ENCODE results near the gene C8G.
A peak's percentile ranks its signal among the peaks of the same experiment; 100 is the strongest.

Gene C8G

GRCh38 chr9:136960938-136961275, 15.9 kb downstream of the C8G start:
- H3K27ac ChIP-seq (ENCODE audit: low read depth in 2 of 2, low read length in 2 of 2) = no peak overlapping the region
- H3K27me3 ChIP-seq (ENCODE audit: control insufficient read depth in 2 of 2, insufficient read depth in 2 of 2, low read length in 2 of 2) = no peaks in the 10 kb centered on the region
- H3K4me3 ChIP-seq (ENCODE audit: low read length in 2 of 2) = no peak overlapping the region
- H3K9ac ChIP-seq (ENCODE audit: low read depth in 1 of 2, low read length in 2 of 2) = no peak overlapping the region
- no peaks in the 10 kb centered on the region for H3K9me3 ChIP-seq (ENCODE audit: control insufficient read depth in 2 of 2, low read length in 2 of 2)
- H3K36me3 ChIP-seq (ENCODE audit: control insufficient read depth in 2 of 2, insufficient read depth in 2 of 2, low read length in 2 of 2) = no peaks in the 10 kb centered on the region
- H3K4me1 ChIP-seq (ENCODE audit: control insufficient read depth in 2 of 2, insufficient read depth in 2 of 2, low read length in 2 of 2) = peaks cover 8 to 10% of the 10 kb centered on the region in 2 donors

- H3K27ac ChIP-seq (ENCODE audit: low read depth in 2 of 2, low read length in 2 of 2) = no peak overlapping the region
- H3K9me3 ChIP-seq (ENCODE audit: control insufficient read depth in 2 of 2, low read length in 2 of 2) = no peaks in the 10 kb centered on the region
- no peaks in the 10 kb centered on the region for H3K27me3 ChIP-seq (ENCODE audit: control insufficient read depth in 2 of 2, insufficient read depth in 2 of 2, low read length in 2 of 2)
- no peaks in the 10 kb centered on the region for H3K36me3 ChIP-seq (ENCODE audit: control insufficient read depth in 2 of 2, insufficient read depth in 2 of 2, low read length in 2 of 2)
- H3K9ac ChIP-seq (ENCODE audit: low read depth in 1 of 2, low read length in 2 of 2) = no peak overlapping the region
- no peak overlapping the region for H3K4me3 ChIP-seq (ENCODE audit: low read length in 2 of 2)
- peaks cover 8 to 10% of the 10 kb centered on the region in 2 donors for H3K4me1 ChIP-seq (ENCODE audit: control insufficient read depth in 2 of 2, insufficient read depth in 2 of 2, low read length in 2 of 2)
Observed at GRCh38 chr9:136961279-136962065, 16.4 kb downstream of the C8G start.

- H3K9me3 ChIP-seq (ENCODE audit: control insufficient read depth in 2 of 2, low read length in 2 of 2) = no peaks in the 10 kb centered on the region
- no peak overlapping the region for H3K27ac ChIP-seq (ENCODE audit: low read depth in 2 of 2, low read length in 2 of 2)
- H3K4me3 ChIP-seq (ENCODE audit: low read length in 2 of 2) = no peak overlapping the region
- H3K9ac ChIP-seq (ENCODE audit: low read depth in 1 of 2, low read length in 2 of 2) = no peak overlapping the region
- H3K27me3 ChIP-seq (ENCODE audit: control insufficient read depth in 2 of 2, insufficient read depth in 2 of 2, low read length in 2 of 2) = no peaks in the 10 kb centered on the region
- peaks cover 8 to 10% of the 10 kb centered on the region in 2 donors for H3K4me1 ChIP-seq (ENCODE audit: control insufficient read depth in 2 of 2, insufficient read depth in 2 of 2, low read length in 2 of 2)
- H3K36me3 ChIP-seq (ENCODE audit: control insufficient read depth in 2 of 2, insufficient read depth in 2 of 2, low read length in 2 of 2) = no peaks in the 10 kb centered on the region
Observed at GRCh38 chr9:136962163-136962562, 17.1 kb downstream of the C8G start.

- no peaks in the 10 kb centered on the region for H3K9me3 ChIP-seq (ENCODE audit: control insufficient read depth in 2 of 2, low read length in 2 of 2)
- no peaks in the 10 kb centered on the region for H3K36me3 ChIP-seq (ENCODE audit: control insufficient read depth in 2 of 2, insufficient read depth in 2 of 2, low read length in 2 of 2)
- H3K4me1 ChIP-seq (ENCODE audit: control insufficient read depth in 2 of 2, insufficient read depth in 2 of 2, low read length in 2 of 2) = peaks cover 8 to 10% of the 10 kb centered on the region in 2 donors
- no peaks in the 10 kb centered on the region for H3K27me3 ChIP-seq (ENCODE audit: control insufficient read depth in 2 of 2, insufficient read depth in 2 of 2, low read length in 2 of 2)
- no peak overlapping the region for H3K9ac ChIP-seq (ENCODE audit: low read depth in 1 of 2, low read length in 2 of 2)
- H3K4me3 ChIP-seq (ENCODE audit: low read length in 2 of 2) = no peak overlapping the region
- H3K27ac ChIP-seq (ENCODE audit: low read depth in 2 of 2, low read length in 2 of 2) = no peak overlapping the region
Observed at GRCh38 chr9:136962701-136963248, 17.7 kb downstream of the C8G start.

- H3K4me1 ChIP-seq (ENCODE audit: control insufficient read depth in 2 of 2, insufficient read depth in 2 of 2, low read length in 2 of 2) = peaks cover 8 to 10% of the 10 kb centered on the region in 2 donors
- no peaks in the 10 kb centered on the region for H3K9me3 ChIP-seq (ENCODE audit: control insufficient read depth in 2 of 2, low read length in 2 of 2)
- H3K9ac ChIP-seq (ENCODE audit: low read depth in 1 of 2, low read length in 2 of 2) = no peak overlapping the region
- H3K27ac ChIP-seq (ENCODE audit: low read depth in 2 of 2, low read length in 2 of 2) = no peak overlapping the region
- H3K27me3 ChIP-seq (ENCODE audit: control insufficient read depth in 2 of 2, insufficient read depth in 2 of 2, low read length in 2 of 2) = no peaks in the 10 kb centered on the region
- no peak overlapping the region for H3K4me3 ChIP-seq (ENCODE audit: low read length in 2 of 2)
- no peaks in the 10 kb centered on the region for H3K36me3 ChIP-seq (ENCODE audit: control insufficient read depth in 2 of 2, insufficient read depth in 2 of 2, low read length in 2 of 2)
Observed at GRCh38 chr9:136963341-136963740, 18.3 kb downstream of the C8G start.

- Histone ChIP-seq H3K4me1 (ENCODE audit: control insufficient read depth in 2 of 2, insufficient read depth in 2 of 2, low read length in 2 of 2) (peaks cover 8 to 10% of the 10 kb centered on the region in 2 donors), H3K4me3 (ENCODE audit: low read length in 2 of 2) (no peak overlapping the region), H3K36me3 (ENCODE audit: control insufficient read depth in 2 of 2, insufficient read depth in 2 of 2, low read length in 2 of 2) (no peaks in the 10 kb centered on the region), H3K9me3 (ENCODE audit: control insufficient read depth in 2 of 2, low read length in 2 of 2) (no peaks in the 10 kb centered on the region), H3K27me3 (ENCODE audit: control insufficient read depth in 2 of 2, insufficient read depth in 2 of 2, low read length in 2 of 2) (no peaks in the 10 kb centered on the region), H3K9ac (ENCODE audit: low read depth in 1 of 2, low read length in 2 of 2) (peak overlapping the region in 1 of 2 donors; percentile 58), H3K27ac (ENCODE audit: low read depth in 2 of 2, low read length in 2 of 2) (peak overlapping the region in 1 of 2 donors; percentile 9)
Observed at GRCh38 chr9:136963751-136964150, 18.7 kb downstream of the C8G start.

GRCh38 chr9:136964171-136964689, 19.2 kb downstream of the C8G start:
- no peaks in the 10 kb centered on the region for H3K27me3 ChIP-seq (ENCODE audit: control insufficient read depth in 2 of 2, insufficient read depth in 2 of 2, low read length in 2 of 2)
- H3K27ac ChIP-seq (ENCODE audit: low read depth in 2 of 2, low read length in 2 of 2) = peak overlapping the region; percentile 58 to 78
- H3K4me3 ChIP-seq (ENCODE audit: low read length in 2 of 2) = peak overlapping the region in 1 of 2 donors; percentile 30
- H3K9me3 ChIP-seq (ENCODE audit: control insufficient read depth in 2 of 2, low read length in 2 of 2) = no peaks in the 10 kb centered on the region
- H3K4me1 ChIP-seq (ENCODE audit: control insufficient read depth in 2 of 2, insufficient read depth in 2 of 2, low read length in 2 of 2) = peaks cover 8 to 10% of the 10 kb centered on the region in 2 donors
- no peaks in the 10 kb centered on the region for H3K36me3 ChIP-seq (ENCODE audit: control insufficient read depth in 2 of 2, insufficient read depth in 2 of 2, low read length in 2 of 2)
- peak overlapping the region; percentile 24 to 58 for H3K9ac ChIP-seq (ENCODE audit: low read depth in 1 of 2, low read length in 2 of 2)

GRCh38 chr9:136964833-136965422, 19.9 kb downstream of the C8G start:
- Histone ChIP-seq H3K36me3 (ENCODE audit: control insufficient read depth in 2 of 2, insufficient read depth in 2 of 2, low read length in 2 of 2) (no peaks in the 10 kb centered on the region), H3K4me3 (ENCODE audit: low read length in 2 of 2) (peak overlapping the region in 1 of 2 donors; percentile 30), H3K27me3 (ENCODE audit: control insufficient read depth in 2 of 2, insufficient read depth in 2 of 2, low read length in 2 of 2) (no peaks in the 10 kb centered on the region), H3K9ac (ENCODE audit: low read depth in 1 of 2, low read length in 2 of 2) (peak overlapping the region; percentile 24 to 58), H3K9me3 (ENCODE audit: control insufficient read depth in 2 of 2, low read length in 2 of 2) (no peaks in the 10 kb centered on the region), H3K4me1 (ENCODE audit: control insufficient read depth in 2 of 2, insufficient read depth in 2 of 2, low read length in 2 of 2) (peaks cover 8 to 10% of the 10 kb centered on the region in 2 donors), H3K27ac (ENCODE audit: low read depth in 2 of 2, low read length in 2 of 2) (peak overlapping the region; percentile 58 to 78)

- peaks cover 8 to 10% of the 10 kb centered on the region in 2 donors for H3K4me1 ChIP-seq (ENCODE audit: control insufficient read depth in 2 of 2, insufficient read depth in 2 of 2, low read length in 2 of 2)
- H3K27me3 ChIP-seq (ENCODE audit: control insufficient read depth in 2 of 2, insufficient read depth in 2 of 2, low read length in 2 of 2) = no peaks in the 10 kb centered on the region
- no peaks in the 10 kb centered on the region for H3K9me3 ChIP-seq (ENCODE audit: control insufficient read depth in 2 of 2, low read length in 2 of 2)
- H3K4me3 ChIP-seq (ENCODE audit: low read length in 2 of 2) = peak overlapping the region in 1 of 2 donors; percentile 13
- H3K9ac ChIP-seq (ENCODE audit: low read depth in 1 of 2, low read length in 2 of 2) = no peak overlapping the region
- H3K36me3 ChIP-seq (ENCODE audit: control insufficient read depth in 2 of 2, insufficient read depth in 2 of 2, low read length in 2 of 2) = no peaks in the 10 kb centered on the region
- H3K27ac ChIP-seq (ENCODE audit: low read depth in 2 of 2, low read length in 2 of 2) = no peak overlapping the region
Observed at GRCh38 chr9:136965771-136966484, 20.9 kb downstream of the C8G start.
